Stimulated activated naive CD8-positive, alpha-beta T cell treated with anti-CD3 and anti-CD28 coated beads, Interleukin-15, Interleukin-2, amounts not matched to agents 100 ng/mL and 50 ng/mL, for 24 hours (primary cell): ENCODE data around the gene SERP2.
A peak's percentile ranks its signal among the peaks of the same experiment; 100 is the strongest.

Experiments
- H3K27ac Mint-ChIP-seq: one replicate; pipeline ENCODE4 v1.8.0; 2021; ENCODE audit warnings: mild to moderate bottlenecking, mixed read lengths
- H3K27me3 Mint-ChIP-seq: one replicate; pipeline ENCODE4 v1.8.0; 2021; ENCODE audit warnings: mixed read lengths
- H3K36me3 Mint-ChIP-seq: one replicate; pipeline ENCODE4 v1.8.0; 2021; ENCODE audit warnings: low read depth, mixed read lengths
- H3K4me1 Mint-ChIP-seq: one replicate; pipeline ENCODE4 v1.8.0; 2021; ENCODE audit warnings: low read depth, mixed read lengths
- H3K4me3 Mint-ChIP-seq: one replicate; pipeline ENCODE4 v1.8.0; 2021; ENCODE audit warnings: mild to moderate bottlenecking, mixed read lengths
- H3K9me3 Mint-ChIP-seq: one replicate; pipeline ENCODE4 v1.8.0; 2021; ENCODE audit warnings: mixed read lengths

The SERP2 gene

GRCh38 chr13:44421853-44422525 lies 48.4 kb downstream of the SERP2 start:
- Mint-ChIP-seq H3K36me3 (no peaks in the 10 kb centered on the region), H3K27ac (no peak overlapping the region), H3K27me3 (peaks cover 21% of the 10 kb centered on the region), H3K4me1 (no peaks in the 10 kb centered on the region), H3K9me3 (no peaks in the 10 kb centered on the region), H3K4me3 (no peak overlapping the region)

GRCh38 chr13:44422755-44423643 lies 49.4 kb downstream of the SERP2 start:
- no peak overlapping the region for H3K4me3 Mint-ChIP-seq
- H3K9me3 Mint-ChIP-seq: no peaks in the 10 kb centered on the region
- H3K27ac Mint-ChIP-seq: no peak overlapping the region
- no peaks in the 10 kb centered on the region for H3K36me3 Mint-ChIP-seq
- no peaks in the 10 kb centered on the region for H3K4me1 Mint-ChIP-seq
- H3K27me3 Mint-ChIP-seq: peaks cover 21% of the 10 kb centered on the region

DNA sequence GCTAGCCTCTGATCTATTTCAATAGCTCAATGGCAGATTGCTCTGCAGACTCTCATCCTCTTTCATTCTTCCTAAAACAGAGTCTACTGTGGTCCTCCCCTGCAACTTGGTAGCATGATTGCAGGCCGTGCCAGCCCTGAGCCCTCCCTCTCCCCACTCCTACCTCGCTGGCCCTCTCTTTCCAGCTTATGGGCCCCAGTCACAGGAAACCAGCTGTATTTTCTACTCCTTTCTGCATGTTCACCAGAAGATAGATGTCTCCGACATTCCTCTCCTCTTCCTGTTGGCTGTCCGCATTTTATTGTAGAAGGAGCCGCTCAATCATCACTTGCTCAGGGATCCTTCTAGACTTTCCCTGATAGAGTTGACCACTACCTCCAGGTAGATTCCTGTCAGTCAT lies 50.2 kb downstream of the SERP2 start:
- H3K4me3 Mint-ChIP-seq: no peak overlapping the region
- no peaks in the 10 kb centered on the region for H3K9me3 Mint-ChIP-seq
- H3K36me3 Mint-ChIP-seq: no peaks in the 10 kb centered on the region
- H3K27me3 Mint-ChIP-seq: peaks cover 21% of the 10 kb centered on the region
- no peak overlapping the region for H3K27ac Mint-ChIP-seq
- no peaks in the 10 kb centered on the region for H3K4me1 Mint-ChIP-seq

- Mint-ChIP-seq H3K4me1 (no peaks in the 10 kb centered on the region), H3K27ac (no peak overlapping the region), H3K36me3 (no peaks in the 10 kb centered on the region), H3K9me3 (no peaks in the 10 kb centered on the region), H3K27me3 (peaks cover 21% of the 10 kb centered on the region), H3K4me3 (no peak overlapping the region)
Measured at GRCh38 chr13:44425041-44425814, 51.6 kb downstream of the SERP2 start.

DNA sequence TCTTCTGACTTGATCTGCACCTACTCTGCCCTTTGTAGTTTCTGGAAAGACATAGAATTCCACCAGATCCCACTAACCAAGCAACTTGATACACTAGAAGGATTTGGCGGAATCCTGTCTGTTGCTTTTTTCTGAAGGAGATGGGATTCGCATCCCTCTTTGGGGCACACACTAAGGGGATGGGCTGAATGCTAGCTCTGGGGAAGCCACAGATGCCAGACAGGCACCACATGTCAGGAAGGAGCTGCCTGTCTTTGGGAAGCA lies 52.1 kb downstream of the SERP2 start:
- H3K4me3 Mint-ChIP-seq: no peak overlapping the region
- H3K9me3 Mint-ChIP-seq: no peaks in the 10 kb centered on the region
- H3K4me1 Mint-ChIP-seq: no peaks in the 10 kb centered on the region
- no peak overlapping the region for H3K27ac Mint-ChIP-seq
- H3K36me3 Mint-ChIP-seq: no peaks in the 10 kb centered on the region
- H3K27me3 Mint-ChIP-seq: peaks cover 21% of the 10 kb centered on the region

DNA sequence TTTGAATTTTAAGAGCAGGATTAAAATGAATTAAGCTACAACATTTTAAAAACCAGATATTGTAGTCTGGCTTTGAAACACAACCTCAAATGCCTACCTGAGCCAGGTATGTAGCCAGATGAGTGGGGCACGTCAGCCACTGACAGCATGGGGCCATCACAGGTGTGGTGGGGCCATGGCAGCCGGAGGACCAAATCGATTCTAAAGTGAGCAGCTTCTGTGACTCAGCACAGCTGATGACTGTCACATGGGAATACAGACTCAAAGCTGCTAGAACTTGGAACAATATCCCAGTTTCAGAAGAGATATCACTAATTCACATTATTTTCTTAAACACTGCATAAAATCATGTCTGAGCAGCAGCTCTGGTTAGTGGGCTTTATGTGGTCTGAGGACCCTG lies 52.8 kb downstream of the SERP2 start:
- Mint-ChIP-seq H3K27ac (no peak overlapping the region), H3K4me3 (no peak overlapping the region), H3K27me3 (peaks cover 21% of the 10 kb centered on the region), H3K9me3 (no peaks in the 10 kb centered on the region), H3K36me3 (no peaks in the 10 kb centered on the region), H3K4me1 (no peaks in the 10 kb centered on the region)

DNA sequence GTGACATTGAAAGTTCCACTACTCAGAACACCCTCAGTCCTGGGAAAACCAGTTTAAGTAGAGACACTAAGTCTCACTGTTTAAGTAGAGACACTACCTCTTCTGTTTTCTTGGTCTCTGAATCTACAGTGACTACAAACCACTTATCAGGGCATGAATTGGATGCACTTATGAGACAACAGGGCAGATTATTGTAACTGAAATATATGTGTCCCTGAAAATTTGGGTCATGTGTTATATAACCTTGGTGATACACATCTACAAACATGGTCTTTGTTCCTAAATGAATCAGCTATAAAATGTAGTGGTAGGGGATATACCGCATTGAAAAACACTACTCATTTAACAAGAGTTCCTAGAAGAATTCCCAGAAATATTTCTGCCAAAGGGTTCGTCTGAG lies 55.7 kb downstream of the SERP2 start:
- H3K27me3 Mint-ChIP-seq: peaks cover 9% of the 10 kb centered on the region
- H3K4me1 Mint-ChIP-seq: no peaks in the 10 kb centered on the region
- H3K9me3 Mint-ChIP-seq: no peaks in the 10 kb centered on the region
- H3K27ac Mint-ChIP-seq: no peak overlapping the region
- H3K36me3 Mint-ChIP-seq: no peaks in the 10 kb centered on the region
- no peak overlapping the region for H3K4me3 Mint-ChIP-seq

DNA sequence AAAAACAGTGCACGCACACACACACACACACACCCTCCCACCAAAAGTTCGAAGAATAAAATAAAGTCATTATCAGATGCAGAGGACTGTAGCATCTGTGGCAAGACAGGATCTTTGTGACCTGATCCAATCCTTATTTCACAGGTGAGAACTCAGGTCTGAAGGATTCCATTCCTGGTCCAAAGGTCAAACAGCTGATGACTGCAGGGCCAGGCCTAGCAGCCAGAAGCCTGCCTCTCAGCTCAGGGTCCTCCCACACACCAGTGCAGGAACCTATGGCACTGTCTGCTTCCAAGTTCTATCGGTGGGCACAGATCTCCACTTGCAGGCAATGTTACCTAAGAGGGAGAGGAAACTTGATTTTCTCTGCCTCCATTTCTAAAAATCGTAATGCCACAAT lies 57.5 kb downstream of the SERP2 start:
- Mint-ChIP-seq H3K4me1 (peaks cover 11% of the 10 kb centered on the region), H3K27me3 (peaks cover 5% of the 10 kb centered on the region), H3K27ac (no peak overlapping the region), H3K4me3 (no peak overlapping the region), H3K9me3 (no peaks in the 10 kb centered on the region), H3K36me3 (no peaks in the 10 kb centered on the region)

DNA sequence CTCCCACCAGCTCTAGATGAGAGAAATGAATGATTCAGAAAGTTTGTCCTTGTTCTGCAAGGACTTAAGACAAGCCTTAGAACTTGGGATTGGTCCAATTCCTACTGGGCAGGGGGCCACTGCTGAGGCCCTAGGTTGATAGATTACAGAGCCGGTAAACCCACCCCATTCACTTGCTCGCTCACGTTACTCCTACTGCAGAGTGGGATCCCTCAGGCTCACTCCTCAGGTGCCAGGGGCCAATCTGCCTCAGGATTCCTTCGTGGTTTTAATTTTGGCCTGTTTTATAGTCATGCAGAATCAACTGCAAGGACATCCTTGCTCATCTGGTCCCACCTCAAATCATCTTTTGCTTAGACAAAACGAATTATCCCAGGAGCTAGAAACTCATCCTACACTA lies 59.0 kb downstream of the SERP2 start:
- H3K4me3 Mint-ChIP-seq: no peak overlapping the region
- no peak overlapping the region for H3K27ac Mint-ChIP-seq
- H3K27me3 Mint-ChIP-seq: peaks cover 9% of the 10 kb centered on the region
- no peaks in the 10 kb centered on the region for H3K36me3 Mint-ChIP-seq
- H3K4me1 Mint-ChIP-seq: peaks cover 23% of the 10 kb centered on the region
- H3K9me3 Mint-ChIP-seq: no peaks in the 10 kb centered on the region

DNA sequence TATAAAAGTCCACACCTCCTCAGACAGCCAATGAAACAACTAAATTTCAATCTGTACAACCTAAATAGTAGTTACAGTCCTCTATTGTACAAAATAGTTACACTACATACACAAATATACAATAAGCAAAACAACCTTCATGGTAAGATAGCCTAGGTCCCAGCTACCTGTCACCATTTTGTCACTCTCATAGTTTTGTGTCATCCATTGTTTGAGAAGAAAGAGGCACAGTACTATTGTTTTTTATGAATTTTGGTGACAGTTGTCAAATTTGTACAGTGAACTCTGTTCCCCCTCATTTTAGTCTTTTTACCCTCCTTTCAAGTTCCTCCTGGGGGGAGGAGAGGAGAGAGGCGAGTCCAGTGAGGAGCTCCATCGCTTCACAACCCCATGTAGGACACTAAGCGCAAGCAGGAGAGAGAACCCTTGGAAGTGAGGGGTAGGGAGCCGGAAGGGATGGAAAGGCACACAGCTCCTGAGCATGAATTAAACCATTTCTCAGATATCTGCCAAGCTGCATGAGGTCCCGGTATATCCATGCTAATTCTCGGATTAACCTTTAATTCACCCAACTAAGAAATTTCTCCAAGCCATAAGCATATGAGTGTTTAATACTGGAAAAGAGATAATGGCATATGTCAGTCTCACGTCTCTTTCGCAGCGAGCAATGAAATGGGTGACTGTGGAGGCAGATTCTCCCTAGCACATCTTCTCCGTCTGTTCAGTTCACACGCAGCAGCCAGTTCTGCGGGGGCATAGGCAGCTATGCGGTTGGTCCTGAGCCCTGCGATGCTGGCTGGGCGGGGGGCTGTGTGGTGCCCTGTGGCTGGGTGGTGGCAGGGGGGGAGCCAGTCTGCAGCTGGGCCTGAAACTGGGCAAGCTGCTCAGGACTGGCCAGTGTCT lies 60.5 kb downstream of the SERP2 start:
- H3K9me3 Mint-ChIP-seq: no peaks in the 10 kb centered on the region
- no peak overlapping the region for H3K4me3 Mint-ChIP-seq
- peaks cover 9% of the 10 kb centered on the region for H3K27me3 Mint-ChIP-seq
- no peaks in the 10 kb centered on the region for H3K36me3 Mint-ChIP-seq
- no peak overlapping the region for H3K27ac Mint-ChIP-seq
- H3K4me1 Mint-ChIP-seq: peaks cover 24% of the 10 kb centered on the region

DNA sequence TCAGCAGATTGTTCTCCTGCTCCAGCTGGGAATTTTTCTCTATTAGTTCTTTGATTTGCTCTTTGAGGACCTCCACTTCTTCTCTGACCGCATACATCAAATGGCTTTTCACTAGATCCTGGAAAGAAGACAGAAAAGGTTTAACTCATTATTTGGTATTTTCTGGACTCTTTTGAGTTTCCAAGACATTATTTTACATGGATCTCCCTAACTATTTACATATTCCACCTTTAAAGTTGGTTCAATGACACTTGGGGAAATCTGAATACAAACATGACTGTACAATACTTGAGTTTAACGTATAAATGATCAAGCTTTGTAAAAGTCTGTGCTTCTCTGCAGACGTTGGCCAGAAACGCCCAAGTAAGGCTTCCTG lies 61.1 kb downstream of the SERP2 start:
- H3K4me3 Mint-ChIP-seq: peak overlapping the region; percentile 56
- peaks cover 9% of the 10 kb centered on the region for H3K27me3 Mint-ChIP-seq
- no peaks in the 10 kb centered on the region for H3K36me3 Mint-ChIP-seq
- no peaks in the 10 kb centered on the region for H3K9me3 Mint-ChIP-seq
- H3K27ac Mint-ChIP-seq: no peak overlapping the region
- H3K4me1 Mint-ChIP-seq: peaks cover 24% of the 10 kb centered on the region

GRCh38 chr13:44435142-44435918 lies 61.7 kb downstream of the SERP2 start:
- Mint-ChIP-seq H3K27ac (peak overlapping the region; percentile 85), H3K36me3 (no peaks in the 10 kb centered on the region), H3K4me3 (peak overlapping the region; percentile 84), H3K27me3 (peaks cover 9% of the 10 kb centered on the region), H3K4me1 (peaks cover 24% of the 10 kb centered on the region), H3K9me3 (no peaks in the 10 kb centered on the region)

- Mint-ChIP-seq H3K4me1 (peaks cover 24% of the 10 kb centered on the region), H3K9me3 (no peaks in the 10 kb centered on the region), H3K27me3 (peaks cover 9% of the 10 kb centered on the region), H3K27ac (peak overlapping the region; percentile 36), H3K36me3 (no peaks in the 10 kb centered on the region), H3K4me3 (peak overlapping the region; percentile 84)
Measured at GRCh38 chr13:44435919-44436510, 62.4 kb downstream of the SERP2 start.
